Measurements from ENCODE around the gene NIPBL. TPM values are rescaled to one million over a fixed set of nuclear protein-coding genes. Genes with fewer than 3 reads are reported as not detected.

NIPBL gene
- total RNA-seq, 1 experiment from 2014 or later, result 61.3 TPM

GRCh38 chr5:36982146-36982545 lies 105.6 kb downstream of the NIPBL start:
- H4K20me1 ChIP-seq (ENCODE audit: control insufficient read depth, insufficient read depth, insufficient read length), result no peaks in the 10 kb centered on the region
- no peak overlapping the region for H3K4me2 ChIP-seq (ENCODE audit: insufficient read depth, insufficient read length, low read length)
- Mint-ChIP-seq H3K27me3 (ENCODE audit: low read depth) (no peaks in the 10 kb centered on the region), H3K27ac (no peak overlapping the region), H3K4me3 (no peak overlapping the region), H3K4me1 (peaks cover 13 to 14% of the 10 kb centered on the region in 2 experiments), H3K36me3 (ENCODE audit: insufficient read depth in 1 of 3, low read depth in 3 of 3) (peaks cover 16 to 29% (median 27%) of the 10 kb centered on the region in 3 experiments), H3K9me3 (0 out of 5 replicates have a peak, but pooled peaks cover 0 to 2% of the 10 kb centered on the region in 2 experiments)
- no peak overlapping the region for H3K23ac ChIP-seq (ENCODE audit: insufficient read length, low read depth, low read length)
- no peak overlapping the region for H3K14ac ChIP-seq (ENCODE audit: insufficient read depth, low read length)
- no peak overlapping the region for H3K27ac ChIP-seq (ENCODE audit: insufficient read length, low read depth, low read length)
- no peak overlapping the region for H2AK5ac ChIP-seq (ENCODE audit: insufficient read length, low read length)
- H4K8ac ChIP-seq (replicated peaks; ENCODE audit: insufficient read length, low read depth, low read length), result no peak overlapping the region
- H3K27me3 ChIP-seq (ENCODE audit: insufficient read depth, low read length), result no peaks in the 10 kb centered on the region
- H2BK15ac ChIP-seq (ENCODE audit: low read depth, low read length), result no peak overlapping the region
- H2BK5ac ChIP-seq (ENCODE audit: insufficient read length, low read length), result no peak overlapping the region
- no CpG with 5 or more reads among the region's 1 CpG for WGBS (ENCODE audit: extremely low coverage, insufficient read length, low lambda C conversion rate)
- no peak overlapping the region for H3T11ph ChIP-seq (ENCODE audit: low read length)
- no peak overlapping the region for H2AFZ ChIP-seq (ENCODE audit: low read length)
- TF ChIP-seq, protein P1, sequence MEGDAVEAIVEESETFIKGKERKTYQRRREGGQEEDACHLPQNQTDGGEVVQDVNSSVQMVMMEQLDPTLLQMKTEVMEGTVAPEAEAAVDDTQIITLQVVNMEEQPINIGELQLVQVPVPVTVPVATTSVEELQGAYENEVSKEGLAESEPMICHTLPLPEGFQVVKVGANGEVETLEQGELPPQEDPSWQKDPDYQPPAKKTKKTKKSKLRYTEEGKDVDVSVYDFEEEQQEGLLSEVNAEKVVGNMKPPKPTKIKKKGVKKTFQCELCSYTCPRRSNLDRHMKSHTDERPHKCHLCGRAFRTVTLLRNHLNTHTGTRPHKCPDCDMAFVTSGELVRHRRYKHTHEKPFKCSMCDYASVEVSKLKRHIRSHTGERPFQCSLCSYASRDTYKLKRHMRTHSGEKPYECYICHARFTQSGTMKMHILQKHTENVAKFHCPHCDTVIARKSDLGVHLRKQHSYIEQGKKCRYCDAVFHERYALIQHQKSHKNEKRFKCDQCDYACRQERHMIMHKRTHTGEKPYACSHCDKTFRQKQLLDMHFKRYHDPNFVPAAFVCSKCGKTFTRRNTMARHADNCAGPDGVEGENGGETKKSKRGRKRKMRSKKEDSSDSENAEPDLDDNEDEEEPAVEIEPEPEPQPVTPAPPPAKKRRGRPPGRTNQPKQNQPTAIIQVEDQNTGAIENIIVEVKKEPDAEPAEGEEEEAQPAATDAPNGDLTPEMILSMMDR (conservative IDR thresholded peaks at IDR 0.05), result no peak
- no peak overlapping the region for H4K5ac ChIP-seq (ENCODE audit: insufficient read length, low read depth, low read length)
- no peak overlapping the region for H4K91ac ChIP-seq (ENCODE audit: insufficient read length, low read depth, low read length)
- H3K79me2 ChIP-seq (ENCODE audit: insufficient read depth, low read length), result no peaks in the 10 kb centered on the region; the same call in 1 of the 2 replicates
- no peaks in the 10 kb centered on the region for H3K9me3 ChIP-seq (ENCODE audit: control insufficient read depth, low read depth, low read length)
- H2BK20ac ChIP-seq (ENCODE audit: low read depth, low read length, poor library complexity, severe bottlenecking), result no peak overlapping the region
- no peaks in the 10 kb centered on the region for H3K4me1 ChIP-seq (ENCODE audit: insufficient read depth, low read length)
- no peak overlapping the region for H3K9ac ChIP-seq (ENCODE audit: extremely low read depth, insufficient read length, low read length)
- H3K18ac ChIP-seq (ENCODE audit: insufficient read length, low read depth, low read length), result no peak overlapping the region
- no peak for DNase-seq
- H3K79me1 ChIP-seq (ENCODE audit: insufficient read depth, low read depth, low read length, poor library complexity, severe bottlenecking), result no peaks in the 10 kb centered on the region
- H3K56ac ChIP-seq (ENCODE audit: insufficient read length, low read depth, low read length), result no peak overlapping the region
- H2BK12ac ChIP-seq (ENCODE audit: insufficient read length, low read depth, low read length), result no peak overlapping the region
- H3K23me2 ChIP-seq (ENCODE audit: insufficient read length, low read depth, low read length, poor library complexity, severe bottlenecking), result no peaks in the 10 kb centered on the region
- H3K4ac ChIP-seq (ENCODE audit: low read depth, low read length), result no peak overlapping the region
- H2BK120ac ChIP-seq (ENCODE audit: low read depth, low read length, poor library complexity, severe bottlenecking), result no peak overlapping the region

Data from H9 (cell line).